Esophagus squamous epithelium (tissue), 5 donors: ENCODE data around the gene NFKB1. TPM values are rescaled to one million over a fixed set of nuclear protein-coding genes. Genes with fewer than 3 reads are reported as not detected.
A peak's percentile ranks its signal among the peaks of the same experiment; 100 is the strongest.

Source experiments
- DNase-seq: peaks from one replicate; lab custom pipeline; 2025; lab: John Stamatoyannopoulos, UW
- H3K27ac ChIP-seq, 4 donors: fragments of 200-600 bp; sonication (generic); one replicate each; pipeline ENCODE4 v1.5.1; 2016 to 2019; ENCODE audit warnings: mild to moderate bottlenecking in 1 of 4
- H3K27me3 ChIP-seq, 4 donors: fragments of 200-600 bp; sonication (generic); 1 replicate in 3 of 4; 2 replicates in 1 of 4; pipeline versions ENCODE4 v1.5.1 to v1.6.0; 2017 to 2021; ENCODE audit warnings: antibody characterized with exemption in 1 of 4
- H3K36me3 ChIP-seq, 3 donors: fragments of 200-600 bp; sonication (generic); one replicate each; pipeline ENCODE4 v1.5.1; 2016 to 2019
- H3K4me1 ChIP-seq, 3 donors: fragments of 200-600 bp; sonication (generic); one replicate each; pipeline ENCODE4 v1.5.1; 2017 to 2019
- H3K4me3 ChIP-seq, 4 donors: fragments of 200-600 bp; sonication (generic); 1 replicate in 3 of 4; 2 replicates in 1 of 4; pipeline ENCODE4 v1.5.1; 2016 to 2019; ENCODE audit warnings: mild to moderate bottlenecking in 2 of 4, moderate library complexity in 1 of 4
- H3K9me3 ChIP-seq, 3 donors: fragments of 200-600 bp; sonication (generic); one replicate each; pipeline ENCODE4 v1.5.1; 2016 to 2019
- CTCF ChIP-seq, 6 experiments: fragments of 450-650 bp in 4 of 6; fragments of 200-600 bp in 2 of 6; sonication (generic) in 2 of 6; IDR thresholded peaks; one replicate each; pipeline ENCODE4 v1.5.1; 2016 to 2019; ENCODE audit warnings: antibody characterized with exemption in 6 of 6, mild to moderate bottlenecking in 4 of 6, moderate library complexity in 4 of 6
- POLR2A ChIP-seq, 4 donors: fragments of 450-650 bp; IDR thresholded peaks; one replicate each; pipeline ENCODE4 v1.6.1; 2017; ENCODE audit warnings: antibody characterized with exemption in 4 of 4, mild to moderate bottlenecking in 4 of 4, moderate library complexity in 3 of 4
- WGBS, 2 donors: methylation state at CpG; one replicate each; pipeline ENCODE4 v1.1.5; 2018; 5-methylcytosine and 5-hydroxymethylcytosine counted together
- intact Hi-C: fragments of 100-400 bp; cut with DNase I; formaldehyde crosslinking; loops from one replicate; pipeline ENCODE4 v1.15.0; 2022
- total RNA-seq, 4 donors: library from RNA; depleted of rRNA; stranded (reverse); fragments of >200 nt; gene quantifications; one replicate each; pipeline ENCODE4 v1.1.0, GENCODE V29; 2016
- donor health status: DM: yes; HTN: yes; CAD: no.

Gene NFKB1
- total RNA-seq, 4 donors from 2014 or later = 33.5 to 47.5 (median 41.4) TPM

GRCh38 chr4:102624505-102624904 lies 123.3 kb downstream of the NFKB1 start:
- H3K27ac ChIP-seq = no peak overlapping the region
- peaks cover 0 to 17% (median 0%) of the 10 kb centered on the region in 3 donors for H3K4me1 ChIP-seq
- no peaks in the 10 kb centered on the region for H3K9me3 ChIP-seq
- H3K36me3 ChIP-seq = no peaks in the 10 kb centered on the region
- H3K27me3 ChIP-seq = no peaks in the 10 kb centered on the region
- no peak for TF ChIP-seq CTCF (IDR thresholded peaks at IDR 0.05)
- no peak for TF ChIP-seq POLR2A (IDR thresholded peaks at IDR 0.05)
- no peak for DNase-seq
- intact Hi-C loops = loop anchor here (10.0 kb wide), 1 partner anchor 180 kb away; no protein-coding TSS in a partner anchor
- 83 to 88% methylated on average over 4 of the region's 4 CpGs for WGBS, 2 donors
- H3K4me3 ChIP-seq = no peak overlapping the region

- Histone ChIP-seq H3K27ac (no peak overlapping the region), H3K36me3 (no peaks in the 10 kb centered on the region), H3K27me3 (no peaks in the 10 kb centered on the region), H3K4me1 (peaks cover 0 to 15% (median 0%) of the 10 kb centered on the region in 3 donors), H3K9me3 (no peaks in the 10 kb centered on the region), H3K4me3 (no peak overlapping the region)
- 92 to 93% methylated on average over 1 to 3 of the region's 3 CpGs for WGBS, 2 donors
- TF ChIP-seq POLR2A (IDR thresholded peaks at IDR 0.05) = no peak
- TF ChIP-seq CTCF (IDR thresholded peaks at IDR 0.05) = peak in 4 of 6 experiments; percentile 6 to 53 (median 24)
- intact Hi-C loops = loop anchor here (10.0 kb wide), 1 partner anchor 181 kb away; no protein-coding TSS in a partner anchor
- no peak for DNase-seq
Measured at GRCh38 chr4:102625232-102625930, 124.2 kb downstream of the NFKB1 start.

- DNase-seq = no peak
- intact Hi-C loops = loop anchor here (10.0 kb wide), 1 partner anchor 183 kb away; no protein-coding TSS in a partner anchor
Measured at GRCh38 chr4:102627831-102628523, 126.8 kb downstream of the NFKB1 start.

GRCh38 chr4:102629673-102630072 lies 128.5 kb downstream of the NFKB1 start:
- Histone ChIP-seq H3K4me3 (no peak overlapping the region), H3K9me3 (no peaks in the 10 kb centered on the region), H3K27ac (no peak overlapping the region), H3K36me3 (peaks cover 0 to 15% (median 5%) of the 10 kb centered on the region in 3 donors), H3K4me1 (peaks cover 0 to 10% (median 0%) of the 10 kb centered on the region in 3 donors), H3K27me3 (no peaks in the 10 kb centered on the region)
- no peak for TF ChIP-seq POLR2A (IDR thresholded peaks at IDR 0.05)
- TF ChIP-seq CTCF (IDR thresholded peaks at IDR 0.05) = no peak
- 87% methylated on average over 13 of the region's 13 CpGs for WGBS, 2 donors
- DNase-seq = no peak
- intact Hi-C loops = loop anchor here (10.0 kb wide), 1 partner anchor 185 kb away; no protein-coding TSS in a partner anchor

More at GRCh38 chr4:102627831-102628523, 126.8 kb downstream of the NFKB1 start:
- no peak overlapping the region for H3K27ac ChIP-seq
- peaks cover 0 to 10% (median 0%) of the 10 kb centered on the region in 3 donors for H3K4me1 ChIP-seq
- WGBS, 2 donors = 46 to 58% methylated on average over 3 of the region's 3 CpGs
- TF ChIP-seq CTCF (IDR thresholded peaks at IDR 0.05) = no peak
- TF ChIP-seq POLR2A (IDR thresholded peaks at IDR 0.05) = no peak
- no peaks in the 10 kb centered on the region for H3K27me3 ChIP-seq
- H3K9me3 ChIP-seq = no peaks in the 10 kb centered on the region
- H3K4me3 ChIP-seq = no peak overlapping the region
- H3K36me3 ChIP-seq = peaks cover 0 to 7% (median 0%) of the 10 kb centered on the region in 3 donors

- Histone ChIP-seq H3K4me1 (peaks cover 0 to 10% (median 0%) of the 10 kb centered on the region in 3 donors), H3K9me3 (no peaks in the 10 kb centered on the region), H3K36me3 (peaks cover 0 to 20% (median 6%) of the 10 kb centered on the region in 3 donors), H3K4me3 (no peak overlapping the region), H3K27ac (no peak overlapping the region), H3K27me3 (no peaks in the 10 kb centered on the region)
- 71 to 95% methylated on average over 7 of the region's 7 CpGs for whole genome bisulfite sequencing, 2 donors
- DNase-seq = no peak
- TF ChIP-seq CTCF (IDR thresholded peaks at IDR 0.05) (no peak), POLR2A (IDR thresholded peaks at IDR 0.05) (no peak)
- intact Hi-C loops = no loop called here
Measured at GRCh38 chr4:102631616-102632015, 130.5 kb downstream of the NFKB1 start.
